IPS DF 4.7 (cell line): Measurements from ENCODE around the gene TMEM250.
"Not testable (repeated sequence)": the region's sequence is repeated elsewhere in the genome, so short reads cannot be mapped to it uniquely, and the experiment has no call there.

ENCODE experiments used
- DNase-seq: peaks from one replicate; pipeline ENCODE4 v3.0.0-alpha.2; 2013; ENCODE audit warnings: low spot score; ENCODE audit errors: extremely low read depth

Gene TMEM250

GRCh38 chr9:136114610-136115009 is 4.1 kb downstream of the TMEM250 start:
- DNase-seq, result no peak

GRCh38 chr9:136112541-136112940 is 6.1 kb downstream of the TMEM250 start:
- DNase-seq, result no peak

GRCh38 chr9:136111910-136112309 is 6.8 kb downstream of the TMEM250 start:
- DNase-seq, result no peak

- no peak for DNase-seq
These were observed 7.5 kb downstream of the TMEM250 start for GRCh38 chr9:136111190-136111589.

- DNase-seq, result no peak
These were observed 8.3 kb downstream of the TMEM250 start for GRCh38 chr9:136110082-136111061.

- DNase-seq, result no peak
These were observed 9.2 kb downstream of the TMEM250 start for GRCh38 chr9:136109351-136110081.

- no peak for DNase-seq
These were observed 9.9 kb downstream of the TMEM250 start for GRCh38 chr9:136108648-136109266.

- DNase-seq, result no peak
These were observed 10.6 kb downstream of the TMEM250 start for GRCh38 chr9:136107953-136108647.

- DNase-seq, result no peak
These were observed 11.3 kb downstream of the TMEM250 start for GRCh38 chr9:136107155-136107952.

GRCh38 chr9:136105398-136106135 is 13.1 kb downstream of the TMEM250 start:
- DNase-seq, result no peak

- no peak for DNase-seq
These were observed 13.8 kb downstream of the TMEM250 start for GRCh38 chr9:136104916-136105315.

- no peak for DNase-seq
These were observed 14.2 kb downstream of the TMEM250 start for GRCh38 chr9:136104488-136104800.

- no peak for DNase-seq
These were observed 14.8 kb downstream of the TMEM250 start for GRCh38 chr9:136103651-136104487.

- not testable (repeated sequence) for DNase-seq
These were observed 17.0 kb downstream of the TMEM250 start for GRCh38 chr9:136101615-136102074.

- no peak for DNase-seq
These were observed 17.7 kb downstream of the TMEM250 start for GRCh38 chr9:136100700-136101614.

- DNase-seq, result no peak
These were observed 19.1 kb downstream of the TMEM250 start for GRCh38 chr9:136099542-136099941.

- no peak for DNase-seq
These were observed 19.8 kb downstream of the TMEM250 start for GRCh38 chr9:136098844-136099243.

- no peak for DNase-seq
These were observed 20.5 kb downstream of the TMEM250 start for GRCh38 chr9:136098210-136098609.
